HCT116 (cell line): ENCODE measurements around the gene FTMT. TPM values are rescaled to one million over a fixed set of nuclear protein-coding genes. Genes with fewer than 3 reads are reported as not detected.

Experiments used
- ATAC-seq: fragments of 200-7000 bp; cut with Tn5 transposase; 2 replicates; pipeline ENCODE4 v1.9.1; 2020; ENCODE audit warnings: mild to moderate bottlenecking, moderate library complexity
- BruUV-seq: library from RNA; stranded (reverse); fragments of 400-500 nt; replicated peaks from 2 replicates; lab custom pipeline; 2021; lab: Mats Ljungman, UMichigan
- CTCF ChIA-PET: fragments of 300-600 bp; sonication (Branson Sonifier 250); formaldehyde crosslinking; loops from one replicate; lab custom pipeline; 2021; ENCODE audit warnings: antibody characterized with exemption; lab: Charles Lee
- POLR2A ChIA-PET: fragments of 300-600, 350-600 bp; sonication (Branson Sonifier 250); formaldehyde crosslinking; loops from one replicate; lab custom pipeline; 2021; ENCODE audit warnings: antibody characterized with exemption; lab: Charles Lee
- RAD21 ChIA-PET, 2 experiments: fragments of 300-600 bp; sonication (Branson Sonifier 250); formaldehyde crosslinking; loops; one replicate each; lab custom pipeline; 2023; ENCODE audit warnings: low total read pairs in 2 of 2; ENCODE audit not compliant: uncharacterized antibody in 2 of 2, unreplicated experiment in 2 of 2, low non-redundant PET in 1 of 2; lab: Charles Lee
- DNase-seq: peaks from one replicate; pipeline ENCODE4 v3.0.0-alpha.2; 2010; ENCODE audit warnings: low read depth, low spot score
- H2AFZ ChIP-seq: fragments of 200-600 bp; shearing (Covaris generic), sonication (generic); 2 replicates; pipeline ENCODE4 v1.6.1; 2017; ENCODE audit warnings: low read depth, mixed run types, mixed read lengths, antibody characterized with exemption, low read length; ENCODE audit not compliant: poor library complexity, severe bottlenecking
- H3K27ac ChIP-seq: 2 replicates; pipeline ENCODE4 v1.5.1; 2012; ENCODE audit warnings: low read depth, low read length
- H3K27me3 ChIP-seq: fragments of 200-600 bp; sonication (generic); 2 replicates; pipeline ENCODE4 v1.6.1; 2016; ENCODE audit warnings: mixed run types, low read length, mixed read lengths; ENCODE audit not compliant: insufficient read depth
- H3K36me3 ChIP-seq, 2 experiments: fragments of 200-500 bp in 1 of 2; fragments of 200-600 bp in 1 of 2; sonication (Bioruptor generic) in 1 of 2; sonication (generic) in 1 of 2; 2 replicates each; pipeline versions ENCODE4 v1.5.1 to v1.6.1; 2014 to 2016; ENCODE audit warnings: low read length in 2 of 2, inconsistent platforms in 1 of 2, mixed read lengths in 1 of 2, mixed run types in 1 of 2; ENCODE audit not compliant: insufficient read depth in 2 of 2, control insufficient read depth in 1 of 2
- H3K4me1 ChIP-seq, 2 experiments: fragments of 200-600 bp in 1 of 2; sonication (generic) in 1 of 2; 2 replicates each; pipeline versions ENCODE4 v1.5.1 to v1.6.1; 2012 to 2017; ENCODE audit warnings: low read length in 2 of 2, inconsistent platforms in 1 of 2, mild to moderate bottlenecking in 1 of 2, mixed read lengths in 1 of 2, mixed run types in 1 of 2, moderate library complexity in 1 of 2; ENCODE audit not compliant: insufficient read depth in 2 of 2, control insufficient read depth in 1 of 2
- H3K4me2 ChIP-seq: fragments of 200-600 bp; sonication (generic); 2 replicates; pipeline ENCODE4 v1.6.1; 2017; ENCODE audit warnings: mixed run types, low read length, mixed read lengths
- H3K4me3 ChIP-seq, 2 experiments: fragments of 200-600 bp in 1 of 2; sonication (generic) in 1 of 2; replicated peaks in 1 of 2; 2 replicates each; pipeline ENCODE4 v1.5.1; 2011 to 2016; ENCODE audit warnings: low read length in 2 of 2, control low read depth in 1 of 2, low read depth in 1 of 2, mild to moderate bottlenecking in 1 of 2, mixed read lengths in 1 of 2, mixed run types in 1 of 2
- H3K79me2 ChIP-seq: fragments of 200-600 bp; sonication (generic); 2 replicates; pipeline ENCODE4 v1.6.1; 2017; ENCODE audit warnings: mild to moderate bottlenecking, mixed run types, low read length, moderate library complexity, mixed read lengths; ENCODE audit not compliant: insufficient read depth
- H3K9ac ChIP-seq: fragments of 200-600 bp; sonication (generic); 2 replicates; pipeline ENCODE4 v1.6.1; 2016; ENCODE audit warnings: low read length, mixed read lengths
- H3K9me2 ChIP-seq: fragments of 200-600 bp; sonication (generic), shearing (Covaris generic); 2 replicates; pipeline ENCODE4 v1.6.1; 2017; ENCODE audit warnings: mixed run types, mild to moderate bottlenecking, moderate library complexity; ENCODE audit not compliant: insufficient read depth
- H3K9me3 ChIP-seq, 2 experiments: fragments of 200-500 bp in 1 of 2; fragments of 200-600 bp in 1 of 2; sonication (Bioruptor generic) in 1 of 2; sonication (generic) in 1 of 2; 2 replicates each; pipeline ENCODE4 v1.6.1; 2014 to 2017; ENCODE audit warnings: low read length in 2 of 2, mixed read lengths in 2 of 2, inconsistent platforms in 1 of 2, low read depth in 1 of 2, mild to moderate bottlenecking in 1 of 2, mixed run types in 1 of 2, moderate library complexity in 1 of 2; ENCODE audit not compliant: control insufficient read depth in 1 of 2, insufficient read depth in 1 of 2
- H4K20me1 ChIP-seq: fragments of 200-600 bp; sonication (generic), shearing (Covaris generic); 2 replicates; pipeline ENCODE4 v1.6.1; 2017; ENCODE audit warnings: mixed run types, mild to moderate bottlenecking, moderate library complexity; ENCODE audit not compliant: insufficient read depth
- EZH2 ChIP-seq: fragments of 200-600 bp; sonication (generic); IDR thresholded peaks from 2 replicates; pipeline ENCODE4 v1.6.1; 2017; ENCODE audit warnings: antibody characterized with exemption, mixed run types
- JUND ChIP-seq: IDR thresholded peaks from 2 replicates; pipeline ENCODE4 v1.6.1; 2012
- POLR2AphosphoS5 ChIP-seq: IDR thresholded peaks from 2 replicates; pipeline ENCODE4 v1.6.1; 2011; ENCODE audit warnings: mild to moderate bottlenecking, low read depth, low read length, moderate library complexity
- RAD21 ChIP-seq: IDR thresholded peaks from 2 replicates; pipeline ENCODE4 v1.6.1; 2012; ENCODE audit warnings: low read depth, mild to moderate bottlenecking
- SIN3A ChIP-seq: IDR thresholded peaks from 2 replicates; pipeline ENCODE4 v1.6.1; 2012; ENCODE audit warnings: low read depth
- TCF7L2 ChIP-seq: IDR thresholded peaks from 2 replicates; pipeline ENCODE4 v1.7.0; 2011; ENCODE audit warnings: borderline replicate concordance, inconsistent platforms; ENCODE audit not compliant: insufficient read depth, insufficient read length; ENCODE audit errors: extremely low read depth
- YY1 ChIP-seq: IDR thresholded peaks from 2 replicates; pipeline ENCODE4 v1.6.1; 2011; ENCODE audit warnings: low read length, low read depth, moderate library complexity, mild to moderate bottlenecking; ENCODE audit not compliant: insufficient replicate concordance; ENCODE audit errors: extremely low read depth
- intact Hi-C: fragments of 100-400 bp; cut with micrococcal nuclease; formaldehyde crosslinking; loops from 2 replicates; pipeline ENCODE4 v1.10.0; 2022
- total RNA-seq: library from RNA; stranded (reverse); gene quantifications from one replicate; pipeline ENCODE4 v1.2.1, GENCODE V29; 2021; ENCODE audit not compliant: unreplicated experiment
- TF ChIP-seq, protein P1 (sequence below): IDR thresholded peaks from 2 replicates; pipeline ENCODE4 v1.6.1; 2012; ENCODE audit warnings: low read depth
- TF ChIP-seq, protein P2 (sequence below), 3 experiments: fragments of 200-600 bp in 1 of 3; sonication (generic) in 1 of 3; IDR thresholded peaks in 2 of 3; conservative IDR thresholded peaks in 1 of 3; 2 replicates each; pipeline ENCODE4 v1.5.1; 2012 to 2017; ENCODE audit warnings: low read depth in 2 of 3, low read length in 2 of 3, antibody characterized with exemption in 1 of 3, borderline replicate concordance in 1 of 3, control low read depth in 1 of 3, mild to moderate bottlenecking in 1 of 3, mixed read lengths in 1 of 3, mixed run types in 1 of 3, moderate library complexity in 1 of 3; ENCODE audit not compliant: insufficient read depth in 1 of 3

The FTMT gene
- total RNA-seq, 1 experiment from 2014 or later: not detected

- Histone ChIP-seq H3K36me3 (no peaks in the 10 kb centered on the region), H4K20me1 (no peaks in the 10 kb centered on the region), H3K79me2 (no peaks in the 10 kb centered on the region), H2AFZ (no peak overlapping the region), H3K4me2 (no peak overlapping the region), H3K4me3 (no peak overlapping the region), H3K9ac (no peak overlapping the region), H3K9me2 (no peaks in the 10 kb centered on the region), H3K4me1 (no peaks in the 10 kb centered on the region), H3K27me3 (no peaks in the 10 kb centered on the region), H3K9me3 (no peaks in the 10 kb centered on the region), H3K27ac (no peak overlapping the region)
- ChIA-PET CTCF (no interaction called here), RAD21 (no interaction called here), POLR2A (no interaction called here)
- DNase-seq (no peak), ATAC-seq (no peak)
- no peak for TF ChIP-seq YY1
- TF ChIP-seq, protein P1, sequence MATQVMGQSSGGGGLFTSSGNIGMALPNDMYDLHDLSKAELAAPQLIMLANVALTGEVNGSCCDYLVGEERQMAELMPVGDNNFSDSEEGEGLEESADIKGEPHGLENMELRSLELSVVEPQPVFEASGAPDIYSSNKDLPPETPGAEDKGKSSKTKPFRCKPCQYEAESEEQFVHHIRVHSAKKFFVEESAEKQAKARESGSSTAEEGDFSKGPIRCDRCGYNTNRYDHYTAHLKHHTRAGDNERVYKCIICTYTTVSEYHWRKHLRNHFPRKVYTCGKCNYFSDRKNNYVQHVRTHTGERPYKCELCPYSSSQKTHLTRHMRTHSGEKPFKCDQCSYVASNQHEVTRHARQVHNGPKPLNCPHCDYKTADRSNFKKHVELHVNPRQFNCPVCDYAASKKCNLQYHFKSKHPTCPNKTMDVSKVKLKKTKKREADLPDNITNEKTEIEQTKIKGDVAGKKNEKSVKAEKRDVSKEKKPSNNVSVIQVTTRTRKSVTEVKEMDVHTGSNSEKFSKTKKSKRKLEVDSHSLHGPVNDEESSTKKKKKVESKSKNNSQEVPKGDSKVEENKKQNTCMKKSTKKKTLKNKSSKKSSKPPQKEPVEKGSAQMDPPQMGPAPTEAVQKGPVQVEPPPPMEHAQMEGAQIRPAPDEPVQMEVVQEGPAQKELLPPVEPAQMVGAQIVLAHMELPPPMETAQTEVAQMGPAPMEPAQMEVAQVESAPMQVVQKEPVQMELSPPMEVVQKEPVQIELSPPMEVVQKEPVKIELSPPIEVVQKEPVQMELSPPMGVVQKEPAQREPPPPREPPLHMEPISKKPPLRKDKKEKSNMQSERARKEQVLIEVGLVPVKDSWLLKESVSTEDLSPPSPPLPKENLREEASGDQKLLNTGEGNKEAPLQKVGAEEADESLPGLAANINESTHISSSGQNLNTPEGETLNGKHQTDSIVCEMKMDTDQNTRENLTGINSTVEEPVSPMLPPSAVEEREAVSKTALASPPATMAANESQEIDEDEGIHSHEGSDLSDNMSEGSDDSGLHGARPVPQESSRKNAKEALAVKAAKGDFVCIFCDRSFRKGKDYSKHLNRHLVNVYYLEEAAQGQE: no peak
- no peak for TF ChIP-seq POLR2AphosphoS5
- TF ChIP-seq JUND: no peak
- no TSS peak for BruUV-seq
- intact Hi-C loops: no loop called here
These were observed 15.7 kb downstream of the FTMT start for GRCh38 chr5:121867403-121867802.

- Histone ChIP-seq H3K79me2 (no peaks in the 10 kb centered on the region), H3K9ac (no peak overlapping the region), H3K27me3 (no peaks in the 10 kb centered on the region), H3K27ac (no peak overlapping the region), H3K4me3 (no peak overlapping the region), H3K9me3 (no peaks in the 10 kb centered on the region)
- ATAC-seq: no peak
- TF ChIP-seq YY1 (no peak), SIN3A (no peak), EZH2 (no peak), TCF7L2 (no peak), RAD21 (peak; percentile 66)
- TF ChIP-seq, protein P2, sequence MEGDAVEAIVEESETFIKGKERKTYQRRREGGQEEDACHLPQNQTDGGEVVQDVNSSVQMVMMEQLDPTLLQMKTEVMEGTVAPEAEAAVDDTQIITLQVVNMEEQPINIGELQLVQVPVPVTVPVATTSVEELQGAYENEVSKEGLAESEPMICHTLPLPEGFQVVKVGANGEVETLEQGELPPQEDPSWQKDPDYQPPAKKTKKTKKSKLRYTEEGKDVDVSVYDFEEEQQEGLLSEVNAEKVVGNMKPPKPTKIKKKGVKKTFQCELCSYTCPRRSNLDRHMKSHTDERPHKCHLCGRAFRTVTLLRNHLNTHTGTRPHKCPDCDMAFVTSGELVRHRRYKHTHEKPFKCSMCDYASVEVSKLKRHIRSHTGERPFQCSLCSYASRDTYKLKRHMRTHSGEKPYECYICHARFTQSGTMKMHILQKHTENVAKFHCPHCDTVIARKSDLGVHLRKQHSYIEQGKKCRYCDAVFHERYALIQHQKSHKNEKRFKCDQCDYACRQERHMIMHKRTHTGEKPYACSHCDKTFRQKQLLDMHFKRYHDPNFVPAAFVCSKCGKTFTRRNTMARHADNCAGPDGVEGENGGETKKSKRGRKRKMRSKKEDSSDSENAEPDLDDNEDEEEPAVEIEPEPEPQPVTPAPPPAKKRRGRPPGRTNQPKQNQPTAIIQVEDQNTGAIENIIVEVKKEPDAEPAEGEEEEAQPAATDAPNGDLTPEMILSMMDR (IDR thresholded peaks at IDR 0.05 in 2 of 3, conservative IDR thresholded peaks at IDR 0.05 in 1 of 3; ENCODE audit: borderline replicate concordance in 1 of 3, insufficient read depth in 1 of 3, low read depth in 2 of 3, low read length in 2 of 3): peak in 2 of 3 experiments; percentile 11 to 28; a peak in 2 of 6 replicates
- TF ChIP-seq, all 23 proteins: peak for 2
- Histone ChIP-seq H3K4me1 (no peaks in the 10 kb centered on the region), H3K9me2 (no peaks in the 10 kb centered on the region), H3K4me2 (no peak overlapping the region), H2AFZ (no peak overlapping the region), H4K20me1 (no peaks in the 10 kb centered on the region), H3K36me3 (no peaks in the 10 kb centered on the region)
- intact Hi-C loops: loop anchor here (1.0 to 10.0 kb wide), 2 partner anchors 1066 to 1214 kb away; no protein-coding TSS in a partner anchor
- POLR2A ChIA-PET: no interaction called here
- CTCF ChIA-PET: interaction anchor here (0.6 to 1.4 kb wide), 3 partner anchors 79 to 1214 kb away, joined by 3 read pairs; no protein-coding TSS in a partner anchor
- peak; percentile 4 for DNase-seq
- BruUV-seq: no TSS peak
- RAD21 ChIA-PET: no interaction called here
These were observed 18.8 kb downstream of the FTMT start for GRCh38 chr5:121870489-121870888.
